ENCODE results near the gene MPRIP. TPM values are rescaled to one million over a fixed set of nuclear protein-coding genes. Genes with fewer than 3 reads are reported as not detected.
"Not testable (repeated sequence)": the region's sequence is repeated elsewhere in the genome, so short reads cannot be mapped to it uniquely, and the experiment has no call there.

MPRIP gene
- total RNA-seq, 1 experiment from 2014 or later: 258 TPM

- POLR2A ChIA-PET: no interaction called here
- Histone ChIP-seq H4K20me1 (ENCODE audit: insufficient read depth) (no peaks in the 10 kb centered on the region), H3K9ac (ENCODE audit: low read length) (no peak overlapping the region), H3K27ac (ENCODE audit: low read depth, low read length) (no peak overlapping the region), H3K79me2 (ENCODE audit: insufficient read depth, low read length) (no peaks in the 10 kb centered on the region), H2AFZ (ENCODE audit: low read depth, low read length, poor library complexity, severe bottlenecking) (no peak overlapping the region), H3K36me3 (ENCODE audit: control insufficient read depth in 1 of 2, insufficient read depth in 2 of 2, low read length in 2 of 2) (no peaks in the 10 kb centered on the region), H3K4me3 (replicated peaks in 1 of 2; ENCODE audit: low read depth in 1 of 2, low read length in 2 of 2) (no peak overlapping the region), H3K27me3 (ENCODE audit: insufficient read depth, low read length) (no peaks in the 10 kb centered on the region), H3K4me2 (ENCODE audit: low read length) (no peak overlapping the region), H3K9me2 (ENCODE audit: insufficient read depth) (no peaks in the 10 kb centered on the region), H3K9me3 (ENCODE audit: control insufficient read depth in 1 of 2, insufficient read depth in 1 of 2, low read depth in 1 of 2, low read length in 2 of 2) (no peaks in the 10 kb centered on the region), H3K4me1 (ENCODE audit: control insufficient read depth in 1 of 2, insufficient read depth in 2 of 2, low read length in 2 of 2) (peaks cover 0 to 8% of the 10 kb centered on the region in 2 experiments; a peak in 1 of 4 replicates)
- CTCF ChIA-PET: no interaction called here
- ATAC-seq (no peak), DNase-seq (ENCODE audit: low read depth, low spot score) (no peak)
- no peak for TF ChIP-seq RAD21 (IDR thresholded peaks at IDR 0.05; ENCODE audit: low read depth)
- TF ChIP-seq, protein P1, sequence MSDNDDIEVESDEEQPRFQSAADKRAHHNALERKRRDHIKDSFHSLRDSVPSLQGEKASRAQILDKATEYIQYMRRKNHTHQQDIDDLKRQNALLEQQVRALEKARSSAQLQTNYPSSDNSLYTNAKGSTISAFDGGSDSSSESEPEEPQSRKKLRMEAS (IDR thresholded peaks at IDR 0.05): no peak
- TF ChIP-seq POLR2AphosphoS5 (IDR thresholded peaks at IDR 0.05; ENCODE audit: low read depth, low read length): no peak
- no peak for TF ChIP-seq EZH2phosphoT487 (IDR thresholded peaks at IDR 0.05; ENCODE audit: borderline replicate concordance)
- TF ChIP-seq CBX3 (IDR thresholded peaks at IDR 0.05; ENCODE audit: low read depth): no peak
- TF ChIP-seq EGR1 (IDR thresholded peaks at IDR 0.05; ENCODE audit: low read depth): no peak
- TF ChIP-seq ATF3 (IDR thresholded peaks at IDR 0.05): no peak
- TF ChIP-seq JUND (IDR thresholded peaks at IDR 0.05): no peak
- no peak for TF ChIP-seq FOSL1 (IDR thresholded peaks at IDR 0.05; ENCODE audit: low read depth)
- no peak for TF ChIP-seq YY1 (IDR thresholded peaks at IDR 0.05; ENCODE audit: extremely low read depth, insufficient replicate concordance, low read depth, low read length)
- no peak for TF ChIP-seq CEBPB (IDR thresholded peaks at IDR 0.05; ENCODE audit: low read depth)
- TF ChIP-seq ZNF274 (IDR thresholded peaks at IDR 0.05; ENCODE audit: low read depth, low read length): no peak
- TF ChIP-seq, protein P2, sequence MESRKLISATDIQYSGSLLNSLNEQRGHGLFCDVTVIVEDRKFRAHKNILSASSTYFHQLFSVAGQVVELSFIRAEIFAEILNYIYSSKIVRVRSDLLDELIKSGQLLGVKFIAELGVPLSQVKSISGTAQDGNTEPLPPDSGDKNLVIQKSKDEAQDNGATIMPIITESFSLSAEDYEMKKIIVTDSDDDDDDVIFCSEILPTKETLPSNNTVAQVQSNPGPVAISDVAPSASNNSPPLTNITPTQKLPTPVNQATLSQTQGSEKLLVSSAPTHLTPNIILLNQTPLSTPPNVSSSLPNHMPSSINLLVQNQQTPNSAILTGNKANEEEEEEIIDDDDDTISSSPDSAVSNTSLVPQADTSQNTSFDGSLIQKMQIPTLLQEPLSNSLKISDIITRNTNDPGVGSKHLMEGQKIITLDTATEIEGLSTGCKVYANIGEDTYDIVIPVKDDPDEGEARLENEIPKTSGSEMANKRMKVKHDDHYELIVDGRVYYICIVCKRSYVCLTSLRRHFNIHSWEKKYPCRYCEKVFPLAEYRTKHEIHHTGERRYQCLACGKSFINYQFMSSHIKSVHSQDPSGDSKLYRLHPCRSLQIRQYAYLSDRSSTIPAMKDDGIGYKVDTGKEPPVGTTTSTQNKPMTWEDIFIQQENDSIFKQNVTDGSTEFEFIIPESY (IDR thresholded peaks at IDR 0.05; ENCODE audit: extremely low read depth, insufficient replicate concordance, low read length): no peak
- RAD21 ChIA-PET (ENCODE audit: low non-redundant PET in 1 of 2, low total read pairs in 2 of 2, uncharacterized antibody in 2 of 2, unreplicated experiment in 2 of 2): no interaction called here
- BruUV-seq (replicated peaks): no TSS peak
- intact Hi-C loops (cut with micrococcal nuclease): no loop called here
These were observed 46.3 kb upstream of the MPRIP start for GRCh38 chr17:16995930-16996329.

DNA sequence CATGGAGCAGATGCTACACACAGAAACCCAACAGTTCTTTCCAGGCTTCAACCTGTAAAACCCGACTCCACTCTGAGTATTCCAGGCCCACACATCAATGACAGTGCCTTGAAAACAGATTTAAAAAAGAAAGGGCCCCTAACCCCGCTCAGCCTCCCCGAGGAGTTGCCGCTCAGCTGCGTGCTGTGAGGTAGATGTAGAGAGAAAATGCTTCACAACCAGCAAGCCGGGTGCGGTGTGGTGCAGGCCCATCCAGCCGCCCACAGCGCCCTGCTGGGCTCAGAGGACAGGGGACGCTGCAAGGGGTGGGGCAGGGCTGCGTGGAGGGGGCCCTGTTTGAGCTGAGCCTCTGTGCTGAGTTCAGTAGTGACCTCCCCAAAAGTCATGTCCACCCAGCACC is 45.5 kb upstream of the MPRIP start:
- H3K27me3 ChIP-seq (ENCODE audit: insufficient read depth, low read length); CTCF ChIA-PET; H3K9me3 ChIP-seq (ENCODE audit: control insufficient read depth in 1 of 2, insufficient read depth in 1 of 2, low read depth in 1 of 2, low read length in 2 of 2); H4K20me1 ChIP-seq (ENCODE audit: insufficient read depth); H3K36me3 ChIP-seq (ENCODE audit: control insufficient read depth in 1 of 2, insufficient read depth in 2 of 2, low read length in 2 of 2); BruUV-seq (replicated peaks); POLR2A ChIA-PET; intact Hi-C loops (cut with micrococcal nuclease); H3K4me1 ChIP-seq (ENCODE audit: control insufficient read depth in 1 of 2, insufficient read depth in 2 of 2, low read length in 2 of 2); ATAC-seq; H3K79me2 ChIP-seq (ENCODE audit: insufficient read depth, low read length); RAD21 ChIA-PET (ENCODE audit: low non-redundant PET in 1 of 2, low total read pairs in 2 of 2, uncharacterized antibody in 2 of 2, unreplicated experiment in 2 of 2); H3K9me2 ChIP-seq (ENCODE audit: insufficient read depth); H3K4me2 ChIP-seq (ENCODE audit: low read length); H3K27ac ChIP-seq (ENCODE audit: low read depth, low read length); H2AFZ ChIP-seq (ENCODE audit: low read depth, low read length, poor library complexity, severe bottlenecking); H3K4me3 ChIP-seq (replicated peaks in 1 of 2; ENCODE audit: low read depth in 1 of 2, low read length in 2 of 2); H3K9ac ChIP-seq (ENCODE audit: low read length); DNase-seq (ENCODE audit: low read depth, low spot score): not testable (repeated sequence)
